Neural cell (in vitro differentiated cells): Measurements from ENCODE around the gene KCNK15.

Source experiments
- CTCF ChIP-seq: fragments of 450-650 bp; IDR thresholded peaks from 2 replicates; pipeline ENCODE4 v1.5.1; 2014; ENCODE audit warnings: antibody characterized with exemption, mild to moderate bottlenecking, moderate library complexity; ENCODE audit not compliant: poor library complexity, severe bottlenecking
- EP300 ChIP-seq: fragments of 450-650 bp; conservative IDR thresholded peaks from 2 replicates; pipeline ENCODE4 v1.6.1; 2014; ENCODE audit warnings: antibody characterized with exemption, mild to moderate bottlenecking, moderate library complexity; ENCODE audit not compliant: poor library complexity, severe bottlenecking
- EZH2 ChIP-seq: fragments of 200-600, 300-800 bp; shearing (Covaris generic), sonication (generic); IDR thresholded peaks from 2 replicates; pipeline ENCODE4 v1.6.1; 2014; ENCODE audit warnings: antibody characterized with exemption, low read length, borderline replicate concordance, mild to moderate bottlenecking; ENCODE audit not compliant: insufficient read depth, poor library complexity, severe bottlenecking
- MXI1 ChIP-seq: fragments of 450-650 bp; conservative IDR thresholded peaks from 2 replicates; pipeline ENCODE4 v1.6.1; 2014; ENCODE audit warnings: antibody characterized with exemption, mild to moderate bottlenecking; ENCODE audit not compliant: poor library complexity, severe bottlenecking
- POLR2AphosphoS5 ChIP-seq: IDR thresholded peaks from 2 replicates; pipeline ENCODE4 v1.6.1; 2012
- RAD21 ChIP-seq: fragments of 450-650 bp; conservative IDR thresholded peaks from 2 replicates; pipeline ENCODE4 v1.6.1; 2014; ENCODE audit warnings: antibody characterized with exemption, mild to moderate bottlenecking, moderate library complexity
- SMC3 ChIP-seq: fragments of 450-650 bp; conservative IDR thresholded peaks from 2 replicates; pipeline ENCODE4 v1.6.1; 2014; ENCODE audit warnings: antibody characterized with exemption, mild to moderate bottlenecking, moderate library complexity; ENCODE audit not compliant: poor library complexity

- no peak for TF ChIP-seq CTCF
- no peak for TF ChIP-seq POLR2AphosphoS5
- TF ChIP-seq RAD21, result no peak
- TF ChIP-seq SMC3, result no peak
- no peak for TF ChIP-seq EZH2
- TF ChIP-seq EP300, result no peak
- TF ChIP-seq MXI1, result no peak
These were observed 24.5 kb upstream of the KCNK15 start for GRCh38 chr20:44720997-44721784.
